Measurements from ENCODE around the gene NUP153. TPM values are rescaled to one million over a fixed set of nuclear protein-coding genes. Genes with fewer than 3 reads are reported as not detected.

The NUP153 gene
- total and polyA plus RNA-seq, 10 of the 15 experiments (the other 5 are each of a cell fraction or from before 2014, with no cell fraction given) = 13.9 to 77.7 (median 56.2) TPM

DNA sequence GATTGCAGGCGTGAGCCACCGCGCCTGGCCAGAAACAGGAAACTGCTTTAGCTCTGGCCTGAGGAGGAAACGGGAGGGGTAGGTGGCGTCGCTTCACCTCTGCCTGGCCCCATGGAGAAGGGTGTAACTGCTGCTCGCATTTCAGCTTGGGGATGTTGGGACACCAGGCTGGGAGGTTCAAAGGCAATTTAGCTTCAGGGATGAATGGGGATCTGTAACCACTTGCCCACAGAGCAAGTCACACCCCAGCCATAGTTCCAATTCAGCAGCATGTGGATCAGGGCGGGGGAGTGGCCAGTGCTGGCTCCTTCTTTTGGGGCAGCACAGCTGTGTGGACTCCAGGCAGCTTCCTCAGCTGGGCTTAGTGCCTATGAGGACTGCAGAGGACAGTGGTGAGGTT is 34.8 kb upstream of the NUP153 start:
- TF ChIP-seq, protein P1, sequence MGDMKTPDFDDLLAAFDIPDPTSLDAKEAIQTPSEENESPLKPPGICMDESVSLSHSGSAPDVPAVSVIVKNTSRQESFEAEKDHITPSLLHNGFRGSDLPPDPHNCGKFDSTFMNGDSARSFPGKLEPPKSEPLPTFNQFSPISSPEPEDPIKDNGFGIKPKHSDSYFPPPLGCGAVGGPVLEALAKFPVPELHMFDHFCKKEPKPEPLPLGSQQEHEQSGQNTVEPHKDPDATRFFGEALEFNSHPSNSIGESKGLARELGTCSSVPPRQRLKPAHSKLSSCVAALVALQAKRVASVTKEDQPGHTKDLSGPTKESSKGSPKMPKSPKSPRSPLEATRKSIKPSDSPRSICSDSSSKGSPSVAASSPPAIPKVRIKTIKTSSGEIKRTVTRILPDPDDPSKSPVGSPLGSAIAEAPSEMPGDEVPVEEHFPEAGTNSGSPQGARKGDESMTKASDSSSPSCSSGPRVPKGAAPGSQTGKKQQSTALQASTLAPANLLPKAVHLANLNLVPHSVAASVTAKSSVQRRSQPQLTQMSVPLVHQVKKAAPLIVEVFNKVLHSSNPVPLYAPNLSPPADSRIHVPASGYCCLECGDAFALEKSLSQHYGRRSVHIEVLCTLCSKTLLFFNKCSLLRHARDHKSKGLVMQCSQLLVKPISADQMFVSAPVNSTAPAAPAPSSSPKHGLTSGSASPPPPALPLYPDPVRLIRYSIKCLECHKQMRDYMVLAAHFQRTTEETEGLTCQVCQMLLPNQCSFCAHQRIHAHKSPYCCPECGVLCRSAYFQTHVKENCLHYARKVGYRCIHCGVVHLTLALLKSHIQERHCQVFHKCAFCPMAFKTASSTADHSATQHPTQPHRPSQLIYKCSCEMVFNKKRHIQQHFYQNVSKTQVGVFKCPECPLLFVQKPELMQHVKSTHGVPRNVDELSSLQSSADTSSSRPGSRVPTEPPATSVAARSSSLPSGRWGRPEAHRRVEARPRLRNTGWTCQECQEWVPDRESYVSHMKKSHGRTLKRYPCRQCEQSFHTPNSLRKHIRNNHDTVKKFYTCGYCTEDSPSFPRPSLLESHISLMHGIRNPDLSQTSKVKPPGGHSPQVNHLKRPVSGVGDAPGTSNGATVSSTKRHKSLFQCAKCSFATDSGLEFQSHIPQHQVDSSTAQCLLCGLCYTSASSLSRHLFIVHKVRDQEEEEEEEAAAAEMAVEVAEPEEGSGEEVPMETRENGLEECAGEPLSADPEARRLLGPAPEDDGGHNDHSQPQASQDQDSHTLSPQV (IDR thresholded peaks at IDR 0.05) = no peak
- TF ChIP-seq PML (IDR thresholded peaks at IDR 0.05; ENCODE audit: low read length) = no peak
- no peak for TF ChIP-seq MEF2B (IDR thresholded peaks at IDR 0.05; ENCODE audit: partially characterized antibody, poor library complexity, severe bottlenecking)
- no peak for TF ChIP-seq NR2C1 (IDR thresholded peaks at IDR 0.05)
- H4K20me1 ChIP-seq (ENCODE audit: control insufficient read depth, insufficient read depth) = no peaks in the 10 kb centered on the region
- H3K4me3 ChIP-seq = no peak overlapping the region
- WGBS (ENCODE audit: insufficient coverage, insufficient replicate concordance, low lambda C conversion rate, missing lambda C conversion rate) = 58% methylated on average over 8 of the region's 8 CpGs
- no peak for FAIRE-seq
- ATAC-seq = no peak
- intact Hi-C loops (cut with micrococcal nuclease; ENCODE audit: unreplicated experiment) (no loop called here), in situ Hi-C loops (cut with MboI) (no loop called here)
- H3K9ac ChIP-seq (ENCODE audit: control insufficient read depth, insufficient read depth, low read length) = no peak overlapping the region
- peaks cover 4% of the 10 kb centered on the region; the same call in 2 of the 3 replicates for H3K9me3 ChIP-seq (replicated peaks; ENCODE audit: control insufficient read depth, insufficient read depth, low read length)
- POLR2A ChIA-PET = no interaction called here
- SMC1A ChIA-PET (ENCODE audit: uncharacterized antibody, unreplicated experiment) = no interaction called here
- H3K27ac ChIP-seq (ENCODE audit: control insufficient read depth, insufficient read depth) = no peak overlapping the region
- RAD21 ChIA-PET (ENCODE audit: unreplicated experiment) = no interaction called here
- BruUV-seq (replicated peaks) = no TSS peak
- no peaks in the 10 kb centered on the region for H3K36me3 ChIP-seq (ENCODE audit: control insufficient read depth in 2 of 2, insufficient read depth in 2 of 2, low read length in 1 of 2)
- H3K27me3 ChIP-seq (replicated peaks in 1 of 2; ENCODE audit: control insufficient read depth in 2 of 2, insufficient read depth in 2 of 2, low read length in 1 of 2) = no peaks in the 10 kb centered on the region
- no peaks in the 10 kb centered on the region for H3K4me1 ChIP-seq (ENCODE audit: control insufficient read depth, insufficient read depth, low read length)
- H3K4me2 ChIP-seq (ENCODE audit: control insufficient read depth, insufficient read depth) = no peak overlapping the region
- no peaks in the 10 kb centered on the region for H3K79me2 ChIP-seq (ENCODE audit: control insufficient read depth, insufficient read depth, low read length)
- CTCF ChIA-PET = no interaction called here
- DNase-seq (ENCODE audit: low read depth, low spot score) = no peak
- H2AFZ ChIP-seq (ENCODE audit: control insufficient read depth, low read depth, low read length) = no peak overlapping the region

All from GM12878 (cell line).